HG02610 (cell line): ENCODE measurements around the gene JAZF1.

Source experiments
- ATAC-seq: cut with Tn5 transposase; IDR thresholded peaks from one replicate; pipeline ENCODE4 v1.9.1; 2021; ENCODE audit warnings: mild to moderate bottlenecking, moderate library complexity; ENCODE audit not compliant: unreplicated experiment

The JAZF1 gene

GRCh38 chr7:27795977-27796376, 384.6 kb downstream of the JAZF1 start:
- ATAC-seq = no peak

GRCh38 chr7:27793780-27794179, 386.8 kb downstream of the JAZF1 start:
- ATAC-seq = no peak

GRCh38 chr7:27788437-27788836, 392.2 kb downstream of the JAZF1 start:
- no peak for ATAC-seq

- ATAC-seq = no peak
These were observed 396.1 kb downstream of the JAZF1 start for GRCh38 chr7:27784399-27785053.

- no peak for ATAC-seq
These were observed 397.7 kb downstream of the JAZF1 start for GRCh38 chr7:27782849-27783248.

- ATAC-seq = no peak
These were observed 399.4 kb downstream of the JAZF1 start for GRCh38 chr7:27781188-27781587.
